ENCODE data around the gene LRRC74A. TPM values are rescaled to one million over a fixed set of nuclear protein-coding genes. Genes with fewer than 3 reads are reported as not detected.

LRRC74A gene
- total and polyA plus RNA-seq, 2 experiments from 2014 or later: not detected

DNA sequence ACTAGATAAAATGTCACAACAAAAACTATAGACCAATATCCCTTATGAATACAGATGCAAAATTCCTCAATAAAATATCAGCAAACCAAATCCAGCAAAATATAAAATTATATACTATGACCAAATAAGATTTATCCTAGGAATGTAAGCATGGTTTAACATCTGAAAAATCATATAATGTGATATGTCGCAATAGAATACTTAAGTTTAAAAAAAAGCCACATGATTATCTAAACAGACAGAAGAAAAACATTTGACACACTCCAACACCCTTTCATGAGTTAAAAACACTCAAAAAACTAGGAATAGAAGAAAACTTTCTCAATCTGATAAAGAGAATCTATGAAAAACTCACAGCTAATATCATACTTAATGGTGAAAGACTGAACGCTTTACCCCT lies 33.8 kb upstream of the LRRC74A start:
- Mint-ChIP-seq H3K4me3 (no peak overlapping the region), H3K27ac (no peak overlapping the region), H3K4me1 (no peaks in the 10 kb centered on the region), H3K9me3 (no peaks in the 10 kb centered on the region), H3K27me3 (ENCODE audit: insufficient read depth, low read depth, poor library complexity) (peaks cover 4% of the 10 kb centered on the region), H3K36me3 (ENCODE audit: low read depth) (peaks cover 46% of the 10 kb centered on the region)
- no peaks in the 10 kb centered on the region for H3F3A ChIP-seq (replicated peaks; ENCODE audit: low read depth)
- no peaks in the 10 kb centered on the region for H3K79me2 ChIP-seq (replicated peaks; ENCODE audit: insufficient read depth)
- DNase-seq (ENCODE audit: low spot score): no peak
- ATAC-seq: no peak
- no peaks in the 10 kb centered on the region for H3K4me1 ChIP-seq (ENCODE audit: insufficient read depth)
- no peak overlapping the region for H2AFZ ChIP-seq
- TF ChIP-seq REST (IDR thresholded peaks at IDR 0.05; ENCODE audit: unreplicated experiment): no peak
- TF ChIP-seq EZH2phosphoT487 (IDR thresholded peaks at IDR 0.05; ENCODE audit: unreplicated experiment): no peak
- TF ChIP-seq CTCF (conservative IDR thresholded peaks at IDR 0.05; ENCODE audit: low read depth in 2 of 2): no peak
- no peak for TF ChIP-seq POLR2AphosphoS5 (IDR thresholded peaks at IDR 0.05; ENCODE audit: low read depth)
- TF ChIP-seq, protein P1, sequence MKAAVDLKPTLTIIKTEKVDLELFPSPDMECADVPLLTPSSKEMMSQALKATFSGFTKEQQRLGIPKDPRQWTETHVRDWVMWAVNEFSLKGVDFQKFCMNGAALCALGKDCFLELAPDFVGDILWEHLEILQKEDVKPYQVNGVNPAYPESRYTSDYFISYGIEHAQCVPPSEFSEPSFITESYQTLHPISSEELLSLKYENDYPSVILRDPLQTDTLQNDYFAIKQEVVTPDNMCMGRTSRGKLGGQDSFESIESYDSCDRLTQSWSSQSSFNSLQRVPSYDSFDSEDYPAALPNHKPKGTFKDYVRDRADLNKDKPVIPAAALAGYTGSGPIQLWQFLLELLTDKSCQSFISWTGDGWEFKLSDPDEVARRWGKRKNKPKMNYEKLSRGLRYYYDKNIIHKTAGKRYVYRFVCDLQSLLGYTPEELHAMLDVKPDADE (IDR thresholded peaks at IDR 0.05): no peak
- TF ChIP-seq STAT1 (IDR thresholded peaks at IDR 0.05; ENCODE audit: unreplicated experiment): no peak
- peaks cover 3% of the 10 kb centered on the region; the same call in 1 of the 2 replicates for H4K20me1 ChIP-seq (replicated peaks; ENCODE audit: insufficient read depth)
- H3K36me3 ChIP-seq (ENCODE audit: insufficient read depth): peaks cover 16% of the 10 kb centered on the region
- no peak overlapping the region for H3K4me2 ChIP-seq
- H3K4me3 ChIP-seq: no peak overlapping the region
- H3K9me2 ChIP-seq (ENCODE audit: insufficient read depth): no peaks in the 10 kb centered on the region
- no peak overlapping the region for H3K27ac ChIP-seq (ENCODE audit: low read depth)
- H3K27me3 ChIP-seq (ENCODE audit: insufficient read depth): no peaks in the 10 kb centered on the region

DNA sequence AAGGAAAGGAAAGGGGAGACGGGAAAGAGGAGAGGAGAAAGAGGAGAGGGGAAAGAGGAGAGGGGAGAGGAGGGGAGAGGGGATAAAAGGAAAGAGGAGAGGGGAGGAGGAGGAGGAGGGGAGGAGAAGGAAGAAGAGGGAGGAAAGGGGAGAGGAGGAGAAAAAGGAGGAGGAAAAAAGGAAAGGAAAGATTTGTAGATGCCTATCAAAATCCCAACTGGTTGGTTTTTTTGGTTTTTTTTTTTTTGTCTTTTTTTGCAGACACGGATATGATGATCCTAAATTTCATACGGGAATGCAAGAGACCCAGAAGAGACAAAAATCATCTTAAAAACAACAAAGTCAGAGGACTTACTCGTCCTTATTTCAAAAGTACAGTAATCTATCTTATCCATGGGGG lies 32.9 kb upstream of the LRRC74A start:
- no peaks in the 10 kb centered on the region for H3K9me3 Mint-ChIP-seq
- H3K79me2 ChIP-seq (replicated peaks; ENCODE audit: insufficient read depth): no peaks in the 10 kb centered on the region
- peaks cover 8% of the 10 kb centered on the region for H3K27me3 Mint-ChIP-seq (ENCODE audit: insufficient read depth, low read depth, poor library complexity)
- DNase-seq (ENCODE audit: low spot score) (no peak), ATAC-seq (no peak)
- no peaks in the 10 kb centered on the region for H3K4me1 Mint-ChIP-seq
- H3K4me3 ChIP-seq: no peak overlapping the region
- H3K4me3 Mint-ChIP-seq: no peak overlapping the region
- peaks cover 16% of the 10 kb centered on the region for H3K36me3 ChIP-seq (ENCODE audit: insufficient read depth)
- no peaks in the 10 kb centered on the region for H3K4me1 ChIP-seq (ENCODE audit: insufficient read depth)
- no peaks in the 10 kb centered on the region for H3K9me2 ChIP-seq (ENCODE audit: insufficient read depth)
- no peaks in the 10 kb centered on the region for H3K27me3 ChIP-seq (ENCODE audit: insufficient read depth)
- no peak overlapping the region for H3K4me2 ChIP-seq
- no peak overlapping the region for H2AFZ ChIP-seq
- peaks cover 47% of the 10 kb centered on the region for H3K36me3 Mint-ChIP-seq (ENCODE audit: low read depth)
- no peaks in the 10 kb centered on the region for H3F3A ChIP-seq (replicated peaks; ENCODE audit: low read depth)
- H3K27ac Mint-ChIP-seq: no peak overlapping the region
- H3K27ac ChIP-seq (ENCODE audit: low read depth): no peak overlapping the region
- H4K20me1 ChIP-seq (replicated peaks; ENCODE audit: insufficient read depth): peaks cover 3% of the 10 kb centered on the region; the same call in 1 of the 2 replicates
- TF ChIP-seq ZNF462 (CRISPR knock-in tag; IDR thresholded peaks at IDR 0.05) (no peak), NANOG (IDR thresholded peaks at IDR 0.05; ENCODE audit: borderline replicate concordance) (no peak), EZH2phosphoT487 (IDR thresholded peaks at IDR 0.05; ENCODE audit: unreplicated experiment) (no peak)
